ENCODE results near the gene RACK1.

The RACK1 gene

DNA sequence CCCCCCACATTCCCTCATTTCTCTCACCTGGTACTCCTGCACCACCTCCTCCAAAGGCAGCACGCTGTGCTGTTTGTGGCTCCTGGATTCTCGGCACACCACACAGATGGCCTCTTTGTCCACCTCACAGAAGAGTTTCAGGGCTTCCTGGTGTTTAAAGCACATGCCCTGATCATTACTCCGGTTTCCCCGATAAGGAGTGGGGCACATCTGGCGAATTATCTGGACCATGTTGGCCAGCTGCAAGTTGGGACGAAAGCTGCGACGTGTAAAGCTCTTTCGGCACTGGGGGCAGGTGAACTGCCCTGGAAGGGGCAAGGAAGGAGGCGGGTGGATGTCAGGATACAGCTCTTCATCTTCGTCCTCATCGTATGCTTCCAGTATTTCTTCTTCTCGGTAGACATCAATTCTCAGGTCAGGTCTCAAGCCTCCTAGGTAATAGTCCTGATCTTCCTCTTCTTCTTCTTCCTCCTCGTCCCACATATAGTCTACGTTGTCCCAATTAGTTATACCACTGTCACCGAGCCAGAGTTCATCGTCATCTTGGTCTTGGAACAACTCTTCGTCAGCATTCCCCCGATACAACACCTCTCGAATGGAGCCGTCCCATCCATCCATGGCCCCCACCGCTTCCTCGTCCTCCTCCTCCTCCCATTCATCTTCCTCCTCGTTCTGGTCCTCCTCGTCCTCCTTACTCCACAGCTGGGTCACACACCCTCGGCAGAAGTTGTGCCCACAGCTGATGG lies 16.4 kb upstream of the RACK1 start:
- DNase-seq (ENCODE audit: low read depth), result no peak

DNA sequence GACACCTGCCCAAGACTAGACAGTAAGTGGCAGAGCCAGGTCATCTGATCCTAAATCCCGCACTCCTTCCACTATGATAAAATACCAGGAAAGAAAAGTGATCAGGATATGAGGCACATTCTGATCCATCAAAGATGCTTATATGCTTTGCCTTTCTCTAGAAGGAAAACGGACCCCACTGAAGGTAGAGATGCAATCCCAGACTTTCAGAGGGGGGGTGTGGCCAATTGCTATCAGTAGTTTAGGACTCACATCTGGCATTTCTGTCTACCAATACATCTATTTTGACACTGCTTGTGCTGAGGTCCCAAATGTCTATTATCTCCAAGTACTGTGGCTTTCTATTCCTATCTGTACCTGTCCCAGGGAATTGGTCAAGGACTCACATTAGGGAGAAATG lies 15.6 kb upstream of the RACK1 start:
- no peak for DNase-seq (ENCODE audit: low read depth)

DNA sequence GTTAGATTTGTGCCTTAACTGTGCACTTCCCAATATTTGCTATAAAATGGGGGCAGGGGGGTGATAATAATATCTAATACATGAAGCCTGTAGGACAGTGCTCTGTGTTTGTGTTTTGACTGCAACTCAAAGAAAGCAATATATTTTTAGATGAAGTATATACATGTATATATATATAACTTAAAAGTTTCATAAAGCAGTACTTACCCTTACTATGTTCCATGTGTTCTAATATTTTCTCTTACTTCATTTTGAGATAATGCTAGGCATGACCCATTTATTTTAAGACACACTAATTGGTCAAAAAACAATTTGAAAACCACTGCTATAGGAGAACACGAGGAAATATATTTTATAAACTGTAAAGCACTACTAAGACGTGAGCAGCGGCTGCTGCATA lies 14.9 kb upstream of the RACK1 start:
- DNase-seq (ENCODE audit: low read depth), result no peak

DNA sequence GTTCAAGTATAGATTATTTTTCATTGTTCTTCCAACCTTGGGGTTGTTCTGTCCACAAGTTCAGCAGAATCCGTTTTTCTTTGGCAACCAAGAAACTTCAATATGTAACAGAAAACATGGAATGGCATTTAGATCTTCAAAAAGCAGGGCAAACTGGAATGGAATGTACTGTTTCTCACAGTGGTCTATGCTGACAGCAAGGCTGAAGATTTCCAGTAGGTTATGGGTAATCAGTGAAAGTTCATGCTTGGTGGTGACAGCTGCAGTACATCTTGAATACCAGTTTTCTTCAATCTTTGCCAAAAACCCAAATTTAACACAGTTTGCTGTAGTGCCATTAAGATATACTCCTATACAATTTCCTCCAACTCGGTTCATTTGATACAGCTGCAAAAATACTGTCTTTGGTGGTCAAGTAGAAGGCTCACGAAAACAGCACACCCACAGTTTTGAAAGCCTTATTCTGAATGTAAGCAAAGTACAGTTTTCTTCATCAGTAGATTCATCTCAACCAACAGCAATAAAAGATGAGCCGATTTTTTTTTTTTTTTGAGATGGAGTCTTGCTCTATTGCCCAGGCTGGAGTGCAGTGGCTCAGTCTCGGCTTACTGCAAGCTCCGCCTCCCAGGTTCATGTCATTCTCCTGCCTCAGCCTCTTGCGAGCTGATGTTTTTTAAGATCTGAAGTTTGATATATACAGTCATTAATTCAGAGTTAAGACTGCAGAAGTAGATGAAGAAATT lies 12.3 kb upstream of the RACK1 start:
- no peak for DNase-seq (ENCODE audit: low read depth)

DNA sequence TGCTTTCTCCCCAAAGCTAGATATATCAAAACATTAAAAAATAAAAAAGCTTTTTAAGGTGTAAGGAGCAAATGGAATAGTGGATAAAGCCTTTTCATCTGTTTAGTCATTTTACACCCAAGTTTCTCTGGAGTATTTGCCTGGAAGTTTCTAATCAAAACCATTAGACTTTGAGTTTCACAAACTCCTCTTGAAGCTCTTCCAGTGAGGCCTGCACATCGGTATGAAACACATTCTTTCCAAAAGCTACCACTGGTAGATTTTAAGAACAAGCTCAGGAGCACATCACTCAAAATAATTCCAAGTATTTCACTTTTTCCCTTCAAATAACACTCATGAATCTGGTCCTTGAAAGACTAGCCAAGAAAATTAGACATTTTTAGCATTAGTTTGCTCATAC lies 11.6 kb upstream of the RACK1 start:
- no peak for DNase-seq (ENCODE audit: low read depth)

DNA sequence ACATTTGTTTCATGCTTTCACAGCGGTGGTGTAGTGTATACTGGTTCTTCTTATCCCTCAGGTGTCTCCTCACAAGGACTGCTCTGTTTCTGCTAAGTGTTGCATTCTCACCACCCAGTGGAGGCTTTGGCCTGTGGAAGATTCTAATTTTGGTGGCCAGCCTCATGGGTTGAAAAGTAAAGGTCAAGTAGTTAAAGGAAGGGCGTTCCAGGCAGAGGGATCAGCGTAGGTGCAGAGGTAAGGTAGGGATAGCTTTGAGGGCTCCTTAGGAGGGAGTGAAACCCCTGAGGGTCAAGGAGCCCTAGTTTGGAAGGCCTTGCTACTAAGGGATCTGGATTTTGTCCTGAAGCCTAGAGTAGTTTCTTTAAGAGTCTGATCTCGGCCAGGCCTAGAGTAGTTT lies 4.6 kb upstream of the RACK1 start:
- DNase-seq (ENCODE audit: low read depth), result no peak

DNA sequence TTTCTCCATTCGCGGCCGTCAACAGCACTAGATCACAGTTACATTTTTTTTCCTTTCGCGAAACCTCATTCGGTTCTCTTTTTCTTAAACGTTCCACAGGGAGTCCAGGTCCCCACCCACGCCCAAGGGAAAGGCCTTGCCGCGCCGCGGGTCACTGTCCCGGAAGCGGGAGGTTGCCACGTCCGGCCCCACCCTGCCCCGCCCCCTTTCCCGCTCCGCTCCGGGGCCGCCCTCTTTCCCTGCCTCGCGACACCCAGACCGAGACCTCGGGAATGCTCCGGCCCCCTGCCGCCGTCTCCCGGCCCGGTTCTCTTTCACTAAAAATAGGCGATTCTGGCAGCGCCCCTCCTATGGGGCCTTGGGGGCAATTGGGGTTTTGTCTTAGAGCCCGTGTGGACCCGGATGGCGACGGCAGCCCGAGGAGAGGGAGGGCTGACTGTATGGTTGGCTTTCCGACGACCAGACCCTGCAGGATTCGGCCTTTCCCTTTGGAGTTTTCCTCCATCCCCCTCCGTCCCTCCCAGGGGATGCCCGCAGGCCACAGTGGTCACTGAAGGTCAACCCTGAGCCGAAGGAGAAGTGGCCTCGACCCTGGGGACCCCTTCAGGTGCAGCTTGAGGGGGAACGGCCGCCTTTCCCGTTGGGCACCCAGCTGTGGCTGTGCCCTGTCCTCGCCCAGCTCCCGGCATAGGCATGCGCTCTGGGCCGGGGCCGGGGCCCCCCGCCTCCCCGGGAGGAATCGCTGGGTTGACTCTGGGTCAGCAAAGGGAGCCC lies 2.8 kb upstream of the RACK1 start:
- DNase-seq (ENCODE audit: low read depth), result peak; percentile 56

DNA sequence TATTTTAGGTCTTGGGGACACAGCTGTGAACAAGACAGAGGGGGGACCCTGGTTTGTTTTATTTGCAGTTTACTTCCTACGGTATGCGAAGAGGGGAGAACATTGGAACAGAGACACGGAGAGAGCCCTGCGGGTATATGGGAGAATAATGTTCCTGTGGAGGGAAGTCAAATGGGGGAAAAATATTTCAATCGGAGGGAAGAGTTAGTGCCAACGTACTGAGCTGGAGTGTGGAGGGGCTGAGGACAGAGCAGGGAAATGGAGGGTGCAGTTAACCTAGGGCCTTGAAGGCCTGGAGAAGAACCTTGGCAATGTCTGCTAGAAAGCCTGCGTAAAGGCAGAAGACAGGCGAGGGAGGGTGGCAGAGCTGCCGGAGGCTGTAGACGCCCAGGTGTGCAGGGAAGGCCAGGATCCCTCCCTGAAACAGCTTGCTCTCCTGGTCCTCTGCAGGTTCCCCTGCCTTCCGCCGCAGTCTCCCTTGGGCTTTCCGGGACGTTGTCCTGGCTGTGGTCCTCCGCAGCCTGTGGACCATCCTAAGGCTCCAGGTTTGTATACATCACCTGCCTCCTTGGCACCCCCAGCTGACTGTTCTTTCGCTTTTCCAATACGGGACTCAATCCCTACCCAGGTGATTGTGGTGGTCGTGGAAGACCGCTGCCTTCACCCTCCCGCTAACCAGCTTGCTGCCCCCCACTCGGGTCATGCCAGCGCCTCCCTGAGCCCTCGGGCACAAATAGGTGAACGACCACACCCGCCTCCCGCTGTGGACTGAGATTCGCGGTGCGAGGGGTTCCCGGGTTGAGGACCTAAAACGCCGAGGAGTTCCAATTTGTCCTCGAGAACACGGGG lies 1.9 kb upstream of the RACK1 start:
- no peak for DNase-seq (ENCODE audit: low read depth)

DNA sequence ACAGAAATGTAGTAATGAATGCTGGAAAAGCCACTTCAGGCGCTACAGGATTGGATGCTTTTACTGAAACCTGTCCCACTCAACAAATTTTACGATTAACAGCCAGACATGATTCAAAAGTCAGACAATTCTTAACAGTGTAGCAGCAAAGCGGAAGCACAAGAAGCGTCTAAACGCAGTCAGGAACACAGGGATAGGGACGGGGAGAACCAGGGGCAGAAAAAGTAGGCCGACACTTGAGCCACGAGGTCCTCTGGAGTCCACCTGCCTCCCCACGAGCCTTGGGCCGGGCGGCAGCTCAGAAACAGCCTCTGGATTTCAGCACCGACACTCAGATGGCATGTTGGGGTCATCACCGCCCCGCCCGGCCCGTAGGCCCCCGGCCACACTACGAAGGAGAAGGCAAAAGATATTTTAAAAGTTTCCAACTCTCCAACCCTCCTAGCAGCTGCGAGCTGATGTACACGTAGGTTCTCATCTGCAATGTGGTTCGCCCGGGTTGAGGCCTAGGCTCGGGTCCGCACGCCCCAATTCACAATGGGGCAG lies 615 bp downstream of the RACK1 start:
- DNase-seq (ENCODE audit: low read depth), result no peak

DNA sequence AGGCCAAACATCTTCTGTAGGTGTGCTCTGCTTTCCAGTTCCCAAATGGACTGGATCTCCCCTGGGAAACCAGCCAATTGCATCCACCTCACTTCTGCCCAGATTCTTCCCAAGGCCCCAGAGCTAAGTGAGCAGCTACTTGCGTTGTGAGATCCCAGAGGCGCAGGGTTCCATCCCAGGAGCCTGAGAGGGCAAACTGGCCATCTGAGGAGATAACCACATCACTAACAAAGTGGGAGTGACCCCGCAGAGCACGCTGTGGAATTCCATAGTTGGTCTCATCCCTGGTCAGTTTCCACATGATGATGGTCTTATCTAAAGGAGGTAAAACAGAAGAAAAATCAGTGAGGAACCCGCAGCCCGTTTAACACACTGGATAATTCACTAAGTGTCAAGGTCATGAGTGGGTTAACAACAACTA lies 1.7 kb downstream of the RACK1 start:
- DNase-seq (ENCODE audit: low read depth), result no peak

DNA sequence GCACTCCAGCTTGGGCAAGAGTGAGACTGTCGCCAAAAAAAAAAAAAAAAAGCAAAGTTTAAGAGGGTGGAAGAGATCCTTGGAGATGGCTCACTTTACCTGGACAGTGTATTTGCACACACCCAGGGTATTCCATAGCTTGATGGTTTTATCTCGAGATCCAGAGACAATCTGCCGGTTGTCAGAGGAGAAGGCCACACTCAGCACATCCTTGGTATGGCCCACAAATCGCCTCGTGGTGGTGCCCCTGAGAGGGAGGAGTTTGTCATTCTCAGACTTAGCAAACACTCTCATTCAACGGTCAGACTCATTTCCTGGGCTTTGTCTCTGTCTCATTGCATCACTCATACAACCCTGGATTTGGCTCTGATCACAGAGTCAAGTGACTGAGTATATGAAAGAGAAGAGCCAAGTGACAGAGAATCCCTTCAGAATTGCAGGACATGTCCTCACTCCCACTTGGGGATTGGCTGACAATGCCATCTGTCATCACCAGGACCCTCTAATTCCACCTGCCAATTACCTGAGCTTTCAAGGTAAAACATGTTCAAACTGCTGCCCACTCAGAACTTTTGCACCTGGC lies 2.2 kb downstream of the RACK1 start:
- DNase-seq (ENCODE audit: low read depth), result no peak

DNA sequence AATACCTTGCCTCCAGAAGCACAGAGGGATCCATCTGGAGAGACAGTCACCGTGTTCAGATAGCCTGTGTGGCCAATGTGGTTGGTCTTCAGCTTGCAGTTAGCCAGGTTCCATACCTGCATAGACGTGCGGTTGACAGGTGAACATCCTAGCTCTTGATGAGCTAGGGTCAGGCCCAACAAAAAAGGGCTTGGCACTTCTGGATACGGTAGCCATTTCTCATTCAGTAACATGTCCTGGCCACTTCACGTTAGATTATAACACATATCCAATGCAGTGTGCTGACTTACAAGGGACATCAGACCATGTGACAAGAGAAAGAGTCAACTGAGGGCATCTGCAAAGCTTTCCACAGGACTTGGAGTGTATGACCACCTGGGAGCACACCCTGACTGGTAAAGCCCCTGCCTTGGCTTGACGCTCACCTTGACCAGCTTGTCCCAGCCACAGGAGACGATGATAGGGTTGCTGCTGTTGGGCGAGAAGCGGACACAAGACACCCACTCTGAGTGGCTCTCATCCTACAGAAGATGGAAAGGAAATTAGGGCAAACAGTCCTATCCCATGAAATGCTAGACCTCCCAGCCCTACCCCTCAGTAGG lies 4.5 kb downstream of the RACK1 start:
- no peak for DNase-seq (ENCODE audit: low read depth)

DNA sequence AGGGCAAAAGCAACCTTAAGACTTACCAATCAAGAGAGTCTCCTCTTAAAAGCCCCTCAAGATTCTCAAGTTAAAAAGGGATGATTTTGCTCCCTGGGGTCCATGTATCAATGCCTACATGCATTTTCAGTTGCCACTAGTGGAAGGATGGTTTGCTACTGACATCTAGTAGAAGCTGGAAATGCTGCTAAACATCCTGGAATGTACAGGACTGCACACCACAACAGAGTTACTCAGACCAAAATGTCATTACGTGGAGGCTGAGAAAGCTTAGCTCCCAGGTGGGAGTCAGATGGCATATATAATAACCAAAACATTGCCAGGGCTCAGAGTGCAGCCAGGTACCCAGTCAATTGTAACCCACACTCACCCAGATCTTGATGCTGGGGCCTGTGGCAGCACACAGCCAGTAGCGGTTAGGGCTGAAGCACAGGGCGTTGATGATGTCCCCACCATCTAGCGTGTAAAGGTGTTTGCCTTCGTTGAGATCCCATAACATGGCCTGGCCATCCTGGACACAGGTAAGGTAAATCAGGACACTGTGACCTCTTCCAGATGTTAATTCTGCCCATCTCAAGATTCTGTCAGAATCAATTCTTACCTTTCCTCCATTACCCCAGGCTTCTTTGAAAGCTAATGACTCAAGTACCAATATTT lies 5.8 kb downstream of the RACK1 start:
- DNase-seq (ENCODE audit: low read depth), result no peak

DNA sequence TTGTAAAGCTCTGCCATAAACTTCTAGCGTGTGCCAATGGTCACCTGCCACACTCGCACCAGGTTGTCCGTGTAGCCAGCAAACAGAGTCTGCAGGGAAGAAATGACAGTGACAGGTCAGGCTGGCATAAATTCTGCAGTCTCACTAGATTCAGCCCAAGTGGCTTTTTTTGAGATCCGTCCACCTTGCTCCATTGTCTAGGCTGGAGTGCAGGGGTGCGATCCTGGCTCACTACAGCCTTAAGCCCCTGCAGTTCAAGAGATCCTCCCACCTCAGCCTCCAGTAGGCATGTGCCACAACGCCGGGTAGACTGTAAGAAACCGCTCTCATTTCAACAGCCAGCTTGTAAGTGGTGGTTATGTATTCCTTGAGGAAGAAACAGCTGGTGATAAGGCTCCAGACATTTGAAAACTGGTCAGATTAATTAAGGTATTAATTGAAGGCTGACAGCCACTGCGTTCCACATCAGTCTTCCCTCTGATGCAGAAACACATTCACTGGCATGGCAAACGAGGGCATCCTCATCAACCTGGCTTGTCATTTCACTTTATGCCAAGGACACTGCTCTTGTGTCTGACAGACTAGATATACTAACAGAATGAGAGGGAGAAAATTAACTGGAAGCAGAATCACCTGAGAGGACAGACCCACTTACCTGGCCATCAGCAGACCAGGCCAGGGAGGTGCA lies 6.6 kb downstream of the RACK1 start:
- DNase-seq (ENCODE audit: low read depth), result no peak

DNA sequence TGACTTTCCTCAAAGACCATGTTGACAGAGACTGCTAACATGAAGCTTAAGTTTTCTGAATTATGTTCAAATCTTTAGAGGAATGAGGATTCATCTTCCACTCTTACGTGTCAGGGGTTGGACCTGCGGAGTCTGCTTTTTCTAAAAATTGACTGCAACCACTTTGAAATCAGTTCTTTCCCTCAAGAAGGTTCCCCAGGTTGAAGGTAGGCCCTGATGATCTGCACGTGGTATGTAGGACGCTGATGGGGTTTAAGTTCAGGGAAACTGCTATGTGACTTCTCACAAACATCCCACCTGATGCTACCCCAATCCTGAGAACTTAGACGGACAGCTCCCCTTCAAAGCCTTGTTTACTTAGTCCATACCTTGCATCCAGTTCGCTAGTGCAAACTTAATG lies 7.2 kb downstream of the RACK1 start:
- no peak for DNase-seq (ENCODE audit: low read depth)

DNA sequence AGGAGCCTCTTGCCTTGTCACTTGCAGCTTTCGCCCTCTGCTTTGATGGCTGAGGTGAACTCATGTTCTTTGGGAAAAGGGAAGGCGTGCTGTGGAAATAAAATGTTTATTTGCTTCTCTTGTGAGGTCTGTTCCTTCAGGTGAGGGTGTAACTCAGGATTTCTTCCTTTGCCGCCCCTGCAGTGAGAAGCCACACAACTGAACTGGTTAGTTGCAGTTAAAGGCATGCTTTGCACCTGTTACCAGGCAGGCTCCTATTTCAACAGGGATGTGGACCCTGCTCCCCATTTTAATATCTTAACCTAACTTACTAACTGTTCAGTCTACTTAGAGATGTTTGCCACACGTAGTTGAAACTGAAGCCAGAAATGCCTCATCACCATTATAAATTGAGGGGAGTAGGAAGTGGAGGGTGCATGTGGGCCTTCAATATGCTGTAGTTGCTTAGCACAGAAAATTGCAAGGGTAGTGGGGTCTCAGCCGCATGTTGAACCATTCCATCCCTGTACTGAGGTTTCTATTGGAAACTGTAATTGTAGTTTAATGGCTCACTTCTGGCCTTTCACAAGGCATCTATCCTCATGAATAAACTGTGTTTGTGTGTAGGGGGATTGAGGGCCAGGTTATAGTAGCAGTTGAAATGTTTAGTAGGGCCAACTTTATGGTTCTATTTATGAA lies 7.9 kb downstream of the RACK1 start:
- no peak for DNase-seq (ENCODE audit: low read depth)

DNA sequence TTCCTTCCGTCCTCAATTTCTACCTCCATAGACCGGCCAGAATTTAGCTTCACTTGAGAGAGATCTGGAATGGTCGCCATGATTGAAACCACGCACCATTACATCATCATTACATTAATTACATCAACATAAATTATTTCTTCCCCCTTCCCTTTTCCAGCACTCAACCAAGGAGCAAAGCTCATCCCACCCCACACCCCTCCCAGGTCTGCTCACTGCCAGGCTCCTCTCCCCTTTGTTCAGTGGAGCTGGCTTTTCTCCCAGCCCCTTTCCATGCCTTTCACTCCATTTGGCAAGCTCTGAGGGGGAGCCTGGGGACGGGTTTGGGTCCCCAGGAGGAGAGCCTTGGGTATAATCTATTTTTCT lies 8.4 kb downstream of the RACK1 start:
- no peak for DNase-seq (ENCODE audit: low read depth)

DNA sequence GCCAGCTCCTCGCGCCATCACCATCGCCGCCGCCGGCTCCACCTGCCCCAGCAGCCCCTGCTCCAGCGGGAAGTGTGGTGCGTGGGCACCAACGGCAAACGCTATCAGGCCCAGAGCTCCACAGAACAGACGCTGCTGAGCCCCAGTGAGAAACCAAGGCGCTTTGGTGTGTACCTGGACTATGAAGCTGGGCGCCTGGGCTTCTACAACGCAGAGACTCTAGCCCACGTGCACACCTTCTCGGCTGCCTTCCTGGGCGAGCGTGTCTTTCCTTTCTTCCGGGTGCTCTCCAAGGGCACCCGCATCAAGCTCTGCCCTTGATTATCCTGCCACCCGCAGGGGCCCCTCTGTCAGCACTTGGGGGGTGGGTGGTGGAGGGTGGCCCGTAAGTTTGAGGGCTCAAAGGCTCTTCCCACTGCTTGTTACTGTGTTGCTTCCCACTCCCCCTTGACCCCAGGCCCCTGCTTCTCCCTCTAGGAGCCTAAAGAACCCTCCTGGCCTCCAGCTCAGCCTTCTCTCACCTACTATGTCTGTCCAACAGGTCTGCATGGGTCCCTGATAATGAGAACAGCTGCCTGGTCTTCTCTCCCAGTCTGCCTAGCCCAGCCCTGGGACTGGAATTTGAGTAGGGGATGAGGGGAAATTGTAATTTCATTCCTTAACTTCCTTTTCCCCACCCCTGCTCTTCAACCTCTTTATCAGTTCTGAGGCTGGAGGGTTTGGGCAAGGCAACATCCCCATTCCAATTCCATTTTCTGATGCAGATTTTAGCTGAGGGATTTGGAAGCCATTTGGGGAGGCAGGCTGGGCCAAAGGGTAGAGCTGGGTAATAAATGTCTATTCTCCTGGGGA lies 9.0 kb downstream of the RACK1 start:
- DNase-seq (ENCODE audit: low read depth), result no peak

All from stimulated activated CD8-positive, alpha-beta memory T cell treated with anti-CD3 and anti-CD28 coated beads, Interleukin-15, amount 100 ng/mL, for 1 hour (primary cell).